Kidney (tissue), 14 donors: Measurements from ENCODE around the gene PIGL. TPM values are rescaled to one million over a fixed set of nuclear protein-coding genes. Genes with fewer than 3 reads are reported as not detected.

Source experiments
- DNase-seq, 5 donors: peaks; one replicate each; pipeline ENCODE4 v3.0.0-alpha.2; 2013 to 2020
- FAIRE-seq: peaks from 2 replicates; lab custom pipeline; 2012; peaks lifted over from hg19 to GRCh38; lab: Jason Lieb, UNC
- H3K27ac ChIP-seq, 2 donors: one replicate each; pipeline ENCODE4 v1.7.0; 2013; ENCODE audit warnings: low read depth in 2 of 2, low read length in 2 of 2, inconsistent platforms in 1 of 2
- H3K27me3 ChIP-seq: one replicate; pipeline ENCODE4 v1.7.1; 2013; ENCODE audit warnings: low read length, inconsistent platforms; ENCODE audit not compliant: control insufficient read depth, insufficient read depth
- H3K36me3 ChIP-seq, 3 donors: one replicate each; pipeline versions ENCODE4 v1.7.0 to v1.7.1; 2013; ENCODE audit warnings: low read length in 3 of 3, control low read depth in 1 of 3, inconsistent platforms in 1 of 3; ENCODE audit not compliant: insufficient read depth in 3 of 3, control insufficient read depth in 2 of 3
- H3K4me1 ChIP-seq, 3 donors: one replicate each; pipeline versions ENCODE4 v1.7.0 to v1.7.1; 2013; ENCODE audit warnings: low read length in 3 of 3, inconsistent platforms in 1 of 3, low read depth in 1 of 3; ENCODE audit not compliant: control insufficient read depth in 2 of 3, insufficient read depth in 2 of 3
- H3K4me3 ChIP-seq, 3 donors: one replicate each; pipeline versions ENCODE4 v1.7.0 to v1.8.1; 2013; ENCODE audit warnings: low read length in 3 of 3, control low read depth in 1 of 3, inconsistent platforms in 1 of 3
- H3K9ac ChIP-seq, 3 donors: one replicate each; pipeline versions ENCODE4 v1.7.0 to v1.7.1; 2013; ENCODE audit warnings: low read length in 3 of 3, control low read depth in 1 of 3, inconsistent platforms in 1 of 3
- H3K9me3 ChIP-seq, 3 donors: one replicate each; pipeline versions ENCODE4 v1.7.0 to v1.7.1; 2013; ENCODE audit warnings: low read length in 3 of 3, control low read depth in 1 of 3, inconsistent platforms in 1 of 3; ENCODE audit not compliant: control insufficient read depth in 2 of 3, insufficient read depth in 1 of 3
- intact Hi-C: fragments of 100-400 bp; cut with DNase I; formaldehyde crosslinking; loops from one replicate; pipeline ENCODE4 v1.11.1; 2022
- polyA plus RNA-seq: library from polyadenylated mRNA; stranded (reverse); fragments of 350-450 nt; fragmentation: Illumina TruSeq; extraction: RNeasy Lipid Tissue Mini Kit (QIAGEN cat#74804); gene quantifications from one replicate; pipeline ENCODE4 v1.2.3, GENCODE V29; 2014; ENCODE audit warnings: low read depth, low replicate concordance; ENCODE audit not compliant: insufficient read depth
- total RNA-seq: library from RNA; stranded (reverse); fragmentation: NEBNext Ultra II Directional; extraction: Animal tissue kit (Norgen Biotek cat#: 25700); gene quantifications from one replicate; pipeline ENCODE4 v1.2.1, GENCODE V29; 2021
- TF ChIP-seq, protein P1 (sequence below): IDR thresholded peaks from 3 replicates; pipeline ENCODE4 v1.5.1; 2012; ENCODE audit warnings: mild to moderate bottlenecking, moderate library complexity, borderline replicate concordance; ENCODE audit not compliant: insufficient read depth; ENCODE audit errors: extremely low read depth
- donor health status: control.
- donor health status: control.
- donor health status: control.
- donor health status: control.
- donor health status: control.
- donor health status: DM: yes; HTN: yes; CAD: no.
- donor health status: Normal renal cell carcinoma (clear cell type).

Gene PIGL
- total and polyA plus RNA-seq, 2 donors from 2014 or later = 13.6 to 33.5 TPM

DNA sequence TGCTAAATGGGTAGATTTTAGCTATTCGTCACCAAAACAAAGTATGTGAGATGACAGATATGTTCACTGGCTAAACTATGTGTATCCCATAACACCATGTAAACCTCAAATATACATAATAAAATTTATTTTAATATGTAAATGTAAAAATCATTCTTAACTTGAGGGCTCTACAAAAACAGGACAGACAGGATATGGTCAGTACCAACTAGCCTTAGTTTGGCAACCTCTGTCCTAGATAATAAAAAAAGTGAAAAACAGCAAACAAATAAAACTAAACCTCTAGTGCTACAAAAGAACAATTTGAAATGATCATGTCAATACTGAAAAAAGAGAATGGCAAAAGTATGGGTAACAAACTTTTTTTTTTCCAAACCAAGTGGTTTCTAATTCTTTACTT, 35.4 kb upstream of the PIGL start:
- intact Hi-C loops = no loop called here

DNA sequence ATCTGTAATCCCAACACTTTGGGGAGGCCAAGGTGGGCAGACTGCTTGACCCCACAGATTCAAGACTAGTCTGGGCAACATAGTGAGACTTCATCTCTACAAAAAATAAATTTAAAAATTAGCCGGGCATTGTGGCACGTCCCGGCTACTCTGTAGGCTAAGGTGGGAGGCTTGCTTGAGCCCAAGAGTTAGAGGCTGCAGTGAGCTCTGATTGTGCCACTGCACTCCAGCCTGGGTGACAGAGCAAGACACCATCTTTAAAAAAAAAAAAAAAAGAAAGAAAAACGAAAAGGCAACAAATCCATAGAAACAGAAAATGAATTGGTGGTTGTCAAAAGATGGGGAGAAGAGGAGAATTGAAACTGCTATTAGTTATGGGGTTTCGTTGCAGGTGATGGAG, 29.4 kb upstream of the PIGL start:
- Histone ChIP-seq H3K27ac (no peak overlapping the region), H3K9me3 (no peaks in the 10 kb centered on the region), H3K27me3 (no peaks in the 10 kb centered on the region), H3K9ac (no peak overlapping the region), H3K36me3 (peaks cover 0 to 8% (median 4%) of the 10 kb centered on the region in 3 donors), H3K4me1 (no peaks in the 10 kb centered on the region), H3K4me3 (no peak overlapping the region)
- no peak for FAIRE-seq
- TF ChIP-seq, protein P1, sequence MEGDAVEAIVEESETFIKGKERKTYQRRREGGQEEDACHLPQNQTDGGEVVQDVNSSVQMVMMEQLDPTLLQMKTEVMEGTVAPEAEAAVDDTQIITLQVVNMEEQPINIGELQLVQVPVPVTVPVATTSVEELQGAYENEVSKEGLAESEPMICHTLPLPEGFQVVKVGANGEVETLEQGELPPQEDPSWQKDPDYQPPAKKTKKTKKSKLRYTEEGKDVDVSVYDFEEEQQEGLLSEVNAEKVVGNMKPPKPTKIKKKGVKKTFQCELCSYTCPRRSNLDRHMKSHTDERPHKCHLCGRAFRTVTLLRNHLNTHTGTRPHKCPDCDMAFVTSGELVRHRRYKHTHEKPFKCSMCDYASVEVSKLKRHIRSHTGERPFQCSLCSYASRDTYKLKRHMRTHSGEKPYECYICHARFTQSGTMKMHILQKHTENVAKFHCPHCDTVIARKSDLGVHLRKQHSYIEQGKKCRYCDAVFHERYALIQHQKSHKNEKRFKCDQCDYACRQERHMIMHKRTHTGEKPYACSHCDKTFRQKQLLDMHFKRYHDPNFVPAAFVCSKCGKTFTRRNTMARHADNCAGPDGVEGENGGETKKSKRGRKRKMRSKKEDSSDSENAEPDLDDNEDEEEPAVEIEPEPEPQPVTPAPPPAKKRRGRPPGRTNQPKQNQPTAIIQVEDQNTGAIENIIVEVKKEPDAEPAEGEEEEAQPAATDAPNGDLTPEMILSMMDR = no peak
- no peak for DNase-seq
- intact Hi-C loops = no loop called here

More for the DNA sequence above, 35.4 kb upstream of the PIGL start:
- H3K4me1 ChIP-seq = peaks cover 0 to 5% (median 0%) of the 10 kb centered on the region in 3 donors
- TF ChIP-seq, protein P1 = no peak
- H3K4me3 ChIP-seq = no peak overlapping the region
- FAIRE-seq (no peak), DNase-seq (no peak)
- H3K27me3 ChIP-seq = no peaks in the 10 kb centered on the region
- H3K36me3 ChIP-seq = peaks cover 0 to 10% (median 8%) of the 10 kb centered on the region in 3 donors
- peaks cover 0 to 4% (median 0%) of the 10 kb centered on the region in 3 donors for H3K9me3 ChIP-seq
- H3K27ac ChIP-seq = no peak overlapping the region
- no peak overlapping the region for H3K9ac ChIP-seq

DNA sequence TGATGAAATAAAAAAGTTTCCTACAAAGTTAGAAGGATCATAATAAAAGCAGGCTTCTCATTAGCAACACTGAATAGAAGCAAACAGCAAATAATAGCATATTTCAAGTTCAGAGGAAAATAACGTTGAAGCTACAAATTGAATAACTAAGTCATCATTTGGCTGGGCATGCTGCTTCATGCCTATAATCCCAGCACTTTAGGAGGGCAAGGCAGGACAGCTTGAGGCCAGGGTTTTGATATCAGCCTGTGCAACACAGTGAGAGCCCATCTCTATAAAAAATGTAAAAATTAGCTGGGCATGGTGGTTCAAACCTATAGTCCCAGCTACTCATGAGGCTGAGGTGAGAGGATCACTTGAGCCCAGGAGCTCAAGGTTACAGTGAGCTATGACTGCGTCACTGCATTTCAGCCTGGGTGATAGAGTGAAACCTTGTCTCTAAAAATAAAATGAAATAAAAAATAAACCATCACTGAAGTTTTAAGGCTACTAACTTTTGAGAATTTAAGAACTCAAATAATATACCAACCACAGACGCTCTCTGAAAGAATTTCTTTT, 27.1 kb upstream of the PIGL start:
- intact Hi-C loops = no loop called here
- FAIRE-seq (no peak), DNase-seq (no peak)
- Histone ChIP-seq H3K4me3 (no peak overlapping the region), H3K27ac (no peak overlapping the region), H3K9me3 (no peaks in the 10 kb centered on the region), H3K27me3 (no peaks in the 10 kb centered on the region), H3K4me1 (no peaks in the 10 kb centered on the region), H3K9ac (no peak overlapping the region), H3K36me3 (peaks cover 2 to 15% (median 3%) of the 10 kb centered on the region in 3 donors)
- TF ChIP-seq, protein P1 = no peak
